ENCODE data around the gene OTUD1.

OTUD1 gene

GRCh38 chr10:23479798-23480473, 41.1 kb downstream of the OTUD1 start:
- no peak for FAIRE-seq
- no peak for TF ChIP-seq PAX5 (IDR thresholded peaks at IDR 0.05; ENCODE audit: insufficient read depth, low read length, severe bottlenecking)
- TF ChIP-seq TAF1 (IDR thresholded peaks at IDR 0.05; ENCODE audit: low read depth, low read length), result no peak
- no peak for TF ChIP-seq POLR2AphosphoS5 (IDR thresholded peaks at IDR 0.05; ENCODE audit: low read depth, low read length)
- no peak for TF ChIP-seq POU2F2 (IDR thresholded peaks at IDR 0.05; ENCODE audit: low read depth, low read length)
- TF ChIP-seq SPI1 (IDR thresholded peaks at IDR 0.05; ENCODE audit: low read depth, low read length), result no peak
- TF ChIP-seq POLR2A (IDR thresholded peaks at IDR 0.05; ENCODE audit: low read depth, low read length), result no peak
- DNase-seq (ENCODE audit: insufficient read length, low spot score), result no peak

- FAIRE-seq (no peak), DNase-seq (ENCODE audit: insufficient read length, low spot score) (no peak)
- TF ChIP-seq POU2F2 (IDR thresholded peaks at IDR 0.05; ENCODE audit: low read depth, low read length), result no peak
- TF ChIP-seq PAX5 (IDR thresholded peaks at IDR 0.05; ENCODE audit: insufficient read depth, low read length, severe bottlenecking), result no peak
- TF ChIP-seq TAF1 (IDR thresholded peaks at IDR 0.05; ENCODE audit: low read depth, low read length), result no peak
- TF ChIP-seq SPI1 (IDR thresholded peaks at IDR 0.05; ENCODE audit: low read depth, low read length), result no peak
- TF ChIP-seq POLR2AphosphoS5 (IDR thresholded peaks at IDR 0.05; ENCODE audit: low read depth, low read length), result no peak
- no peak for TF ChIP-seq POLR2A (IDR thresholded peaks at IDR 0.05; ENCODE audit: low read depth, low read length)
Observed at GRCh38 chr10:23481363-23481961, 42.6 kb downstream of the OTUD1 start.

- TF ChIP-seq PAX5 (IDR thresholded peaks at IDR 0.05; ENCODE audit: insufficient read depth, low read length, severe bottlenecking), result no peak
- no peak for TF ChIP-seq POU2F2 (IDR thresholded peaks at IDR 0.05; ENCODE audit: low read depth, low read length)
- no peak for TF ChIP-seq POLR2AphosphoS5 (IDR thresholded peaks at IDR 0.05; ENCODE audit: low read depth, low read length)
- TF ChIP-seq SPI1 (IDR thresholded peaks at IDR 0.05; ENCODE audit: low read depth, low read length), result no peak
- no peak for TF ChIP-seq POLR2A (IDR thresholded peaks at IDR 0.05; ENCODE audit: low read depth, low read length)
- no peak for TF ChIP-seq TAF1 (IDR thresholded peaks at IDR 0.05; ENCODE audit: low read depth, low read length)
- no peak for DNase-seq (ENCODE audit: insufficient read length, low spot score)
- FAIRE-seq, result no peak
Observed at GRCh38 chr10:23490115-23490514, 51.2 kb downstream of the OTUD1 start.
